Measurements from ENCODE around the gene HNF4A.

Gene HNF4A

GRCh38 chr20:44445742-44446710 is 90.5 kb downstream of the HNF4A start:
- no peak for DNase-seq (ENCODE audit: low read depth)

DNA sequence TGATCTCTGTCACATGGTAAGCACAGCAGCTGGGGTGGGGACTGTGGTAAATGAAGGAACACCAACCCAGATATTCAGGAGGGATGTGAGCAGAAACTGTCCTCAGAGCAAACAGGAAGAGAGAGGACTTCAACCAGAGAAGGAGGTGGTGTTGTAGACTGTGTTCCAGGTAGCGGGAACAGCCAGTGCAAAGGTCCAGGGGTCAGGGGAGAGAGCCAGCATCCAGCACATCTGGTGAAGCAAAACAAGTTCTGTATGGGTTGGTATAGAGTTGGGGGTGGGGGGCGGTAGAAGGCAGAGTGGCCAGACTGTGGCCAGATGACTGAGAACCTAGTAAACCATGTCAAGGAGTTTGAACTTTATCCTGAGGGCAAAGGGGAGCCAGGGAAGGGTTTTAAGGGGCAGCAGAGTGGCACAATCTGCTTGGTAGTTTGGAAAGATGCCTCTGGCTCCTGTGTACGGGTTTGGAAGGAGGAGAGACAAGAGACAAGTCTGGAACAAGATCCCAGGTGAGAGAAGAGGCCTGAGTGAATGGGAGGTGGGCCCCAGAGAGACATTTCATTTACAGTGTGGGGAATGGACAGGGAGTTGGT is 92.4 kb downstream of the HNF4A start:
- no peak for DNase-seq (ENCODE audit: low read depth)

- DNase-seq (ENCODE audit: low read depth) = no peak
These were observed 93.5 kb downstream of the HNF4A start for GRCh38 chr20:44448753-44449546.

GRCh38 chr20:44449864-44450263 is 94.4 kb downstream of the HNF4A start:
- DNase-seq (ENCODE audit: low read depth) = no peak

DNA sequence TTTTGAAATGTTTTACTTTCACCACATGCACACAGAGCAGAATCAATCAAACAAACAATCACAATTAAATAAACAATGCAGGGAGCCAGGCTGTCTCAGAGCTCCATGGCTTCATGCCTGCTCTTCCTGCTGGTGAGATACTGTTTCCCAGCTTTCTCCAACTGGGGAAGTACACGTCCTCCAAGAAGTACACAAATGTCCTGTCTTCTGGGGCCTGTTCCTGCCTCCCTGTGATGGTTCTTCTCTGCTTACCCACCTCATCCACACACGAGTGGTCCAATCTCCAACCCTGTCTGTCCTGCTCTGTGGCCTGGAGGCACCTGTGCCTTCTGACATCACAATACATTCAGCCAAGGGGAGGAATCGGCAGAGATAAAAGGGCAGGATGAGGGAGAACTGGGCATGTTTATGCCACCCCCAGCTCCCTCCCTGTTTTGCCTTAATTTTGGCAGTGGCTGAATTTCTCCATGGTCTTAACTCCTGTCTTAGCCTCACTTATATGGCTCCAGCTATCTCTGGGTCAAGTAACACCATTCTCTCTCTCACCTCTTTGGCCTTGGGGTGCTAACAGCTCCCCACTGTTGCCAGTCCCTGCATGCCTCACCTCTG is 94.9 kb downstream of the HNF4A start:
- DNase-seq (ENCODE audit: low read depth) = no peak

DNA sequence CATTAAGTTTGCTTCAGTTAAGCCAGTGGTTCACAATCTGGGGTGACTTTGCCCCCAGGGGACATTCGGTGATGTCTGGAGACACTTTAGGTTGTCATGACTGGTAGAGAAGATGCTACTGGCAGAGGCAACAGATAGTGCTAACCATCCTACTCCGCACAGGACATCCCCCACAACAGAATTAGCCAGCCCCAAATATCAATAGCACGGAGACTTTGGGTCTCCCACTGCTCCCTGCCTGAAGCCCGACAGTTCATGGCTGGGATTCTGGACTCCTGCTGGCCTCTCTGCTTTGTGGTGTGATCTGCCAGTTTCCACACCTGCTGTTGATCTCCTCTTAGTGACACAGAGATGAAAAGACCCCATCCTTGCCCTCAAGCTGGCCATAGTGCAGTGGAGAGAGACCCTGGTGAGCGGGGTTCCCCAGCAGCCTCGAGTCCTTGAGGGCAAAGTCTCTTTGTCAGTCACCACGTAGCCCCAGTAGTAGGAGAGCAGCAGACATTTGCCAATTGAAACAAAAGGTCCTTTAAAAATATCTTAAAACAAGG is 95.5 kb downstream of the HNF4A start:
- no peak for DNase-seq (ENCODE audit: low read depth)

DNA sequence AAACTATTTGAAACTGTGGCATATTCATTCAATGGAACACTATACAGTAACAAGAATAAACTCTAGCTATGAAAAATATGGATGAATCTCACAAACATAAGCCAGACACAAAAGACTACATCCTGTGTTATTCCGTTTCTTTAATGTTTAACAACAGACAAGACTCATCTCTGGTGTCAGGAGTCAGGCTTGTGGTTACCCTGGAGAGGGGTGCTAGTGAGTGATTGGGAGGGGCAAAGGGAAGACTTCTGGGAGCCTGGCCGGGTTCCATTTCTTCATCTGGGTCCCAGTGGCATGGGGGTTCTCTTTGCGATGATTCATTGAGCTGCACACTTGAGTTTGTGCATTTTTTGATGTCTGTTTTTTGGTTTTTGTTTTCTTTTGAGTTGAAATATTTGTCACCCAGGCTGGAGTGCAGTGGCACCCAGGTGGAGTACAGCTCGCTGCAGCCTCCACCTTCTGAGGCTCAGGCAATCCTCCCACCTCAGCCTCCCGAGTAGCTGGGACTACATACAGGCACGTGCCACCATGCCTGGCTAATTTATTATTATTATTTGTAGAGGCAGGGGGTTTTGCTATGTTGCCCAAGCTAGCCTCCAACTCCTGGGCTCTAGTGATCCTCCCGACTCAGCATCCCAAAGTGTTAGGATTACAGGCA is 98.9 kb downstream of the HNF4A start:
- no peak for DNase-seq (ENCODE audit: low read depth)

GRCh38 chr20:44455126-44455525 is 99.6 kb downstream of the HNF4A start:
- DNase-seq (ENCODE audit: low read depth) = no peak

DNA sequence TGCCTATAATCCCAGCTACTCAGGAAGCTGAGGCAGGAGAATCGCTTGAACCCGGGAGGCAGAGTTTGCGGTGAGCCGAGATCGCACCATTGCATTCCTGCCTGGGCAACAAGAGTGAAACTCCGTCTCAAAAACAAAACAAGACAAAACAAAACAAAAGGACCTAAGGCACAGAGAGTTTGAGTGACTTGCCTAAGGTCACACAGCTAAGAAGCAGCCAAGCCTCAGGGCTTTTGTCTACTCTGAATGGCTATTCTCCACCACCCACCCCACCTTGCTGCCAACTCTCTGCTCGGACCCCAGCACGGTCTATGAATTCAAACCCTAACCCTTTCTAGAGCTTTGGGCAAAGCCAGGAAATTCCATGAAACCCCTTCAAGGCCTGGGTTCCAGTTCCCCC is 101.1 kb downstream of the HNF4A start:
- DNase-seq (ENCODE audit: low read depth) = no peak

- DNase-seq (ENCODE audit: low read depth) = no peak
These were observed 101.5 kb downstream of the HNF4A start for GRCh38 chr20:44457016-44457415.

GRCh38 chr20:44459271-44459670 is 103.8 kb downstream of the HNF4A start:
- no peak for DNase-seq (ENCODE audit: low read depth)

GRCh38 chr20:44460795-44461141 is 105.3 kb downstream of the HNF4A start:
- DNase-seq (ENCODE audit: low read depth) = no peak

- DNase-seq (ENCODE audit: low read depth) = no peak
These were observed 105.8 kb downstream of the HNF4A start for GRCh38 chr20:44461142-44461802.

DNA sequence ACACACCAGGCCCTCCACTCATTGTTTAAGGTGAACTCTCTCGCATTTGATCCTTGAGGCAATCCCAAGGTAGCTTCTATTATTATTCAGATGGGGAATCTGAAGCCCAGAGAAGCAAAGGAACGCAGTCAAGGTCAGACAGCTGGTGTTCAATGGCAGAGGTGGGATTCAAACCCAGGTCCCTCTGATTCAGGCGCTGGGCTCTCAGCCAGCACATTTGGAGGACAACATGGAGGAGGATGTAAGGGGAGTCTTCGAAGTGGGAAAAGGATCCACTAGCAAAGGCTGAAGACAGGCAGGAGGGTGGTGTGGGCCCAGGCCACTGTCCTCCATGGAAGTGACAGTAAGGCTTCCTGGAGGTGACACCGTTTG is 106.3 kb downstream of the HNF4A start:
- no peak for DNase-seq (ENCODE audit: low read depth)

GRCh38 chr20:44463466-44463865 is 108.0 kb downstream of the HNF4A start:
- DNase-seq (ENCODE audit: low read depth) = no peak

- DNase-seq (ENCODE audit: low read depth) = no peak
These were observed 109.0 kb downstream of the HNF4A start for GRCh38 chr20:44464514-44464913.

DNA sequence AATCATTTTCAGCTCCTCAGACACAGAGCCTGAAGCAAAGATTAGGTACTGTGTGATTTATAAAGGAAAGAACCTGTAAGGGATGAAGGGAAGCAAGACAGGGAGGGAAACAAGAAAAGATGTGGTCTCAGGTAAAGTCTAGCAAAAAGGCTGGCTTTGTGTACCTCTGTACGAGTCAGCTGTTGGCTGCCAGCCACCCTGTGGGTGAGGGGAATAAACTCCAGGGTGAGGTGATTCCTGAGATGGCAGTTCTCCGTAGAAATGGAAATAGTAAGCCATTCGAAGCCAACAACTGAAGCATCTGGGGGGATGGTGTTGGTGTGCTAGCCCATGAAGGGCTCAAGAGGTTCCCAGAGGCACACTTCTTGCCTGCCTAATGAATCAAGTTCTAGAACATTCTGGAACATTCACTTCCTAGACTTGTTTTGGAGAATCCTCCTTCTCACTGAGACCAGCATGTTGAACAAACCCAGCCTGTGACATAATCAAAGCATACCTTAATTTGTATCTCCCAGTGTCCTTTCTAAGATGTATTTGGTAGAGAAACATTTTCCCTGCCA is 109.6 kb downstream of the HNF4A start:
- no peak for DNase-seq (ENCODE audit: low read depth)

DNA sequence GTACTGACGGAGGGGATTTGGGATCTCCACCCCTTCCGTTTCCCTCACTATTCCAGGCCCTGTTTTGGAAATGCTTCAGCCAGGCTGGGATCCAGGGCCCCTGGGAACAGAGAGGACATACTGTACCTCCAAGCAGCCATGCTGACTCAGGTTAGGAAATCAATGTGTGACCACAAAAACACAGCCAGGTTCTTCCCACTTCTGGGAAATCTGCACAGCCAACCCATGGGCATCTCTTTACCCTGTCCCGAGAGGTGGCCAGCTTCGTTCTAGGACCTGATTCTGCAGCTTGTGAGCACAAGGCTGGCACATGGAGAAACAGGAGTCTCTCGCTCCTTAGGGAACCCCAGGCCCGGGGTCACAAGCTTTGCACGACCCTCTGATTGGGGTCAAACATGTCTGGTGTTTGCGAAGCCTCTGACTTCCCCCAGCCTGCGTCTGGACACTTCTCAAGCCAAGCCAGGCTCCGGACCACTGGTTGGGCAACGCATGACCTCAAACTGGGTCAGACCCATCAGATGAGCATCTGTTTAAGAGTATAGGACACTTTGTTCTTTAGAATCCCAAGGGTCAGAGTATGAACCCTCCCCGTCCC is 111.9 kb downstream of the HNF4A start:
- DNase-seq (ENCODE audit: low read depth) = no peak

DNA sequence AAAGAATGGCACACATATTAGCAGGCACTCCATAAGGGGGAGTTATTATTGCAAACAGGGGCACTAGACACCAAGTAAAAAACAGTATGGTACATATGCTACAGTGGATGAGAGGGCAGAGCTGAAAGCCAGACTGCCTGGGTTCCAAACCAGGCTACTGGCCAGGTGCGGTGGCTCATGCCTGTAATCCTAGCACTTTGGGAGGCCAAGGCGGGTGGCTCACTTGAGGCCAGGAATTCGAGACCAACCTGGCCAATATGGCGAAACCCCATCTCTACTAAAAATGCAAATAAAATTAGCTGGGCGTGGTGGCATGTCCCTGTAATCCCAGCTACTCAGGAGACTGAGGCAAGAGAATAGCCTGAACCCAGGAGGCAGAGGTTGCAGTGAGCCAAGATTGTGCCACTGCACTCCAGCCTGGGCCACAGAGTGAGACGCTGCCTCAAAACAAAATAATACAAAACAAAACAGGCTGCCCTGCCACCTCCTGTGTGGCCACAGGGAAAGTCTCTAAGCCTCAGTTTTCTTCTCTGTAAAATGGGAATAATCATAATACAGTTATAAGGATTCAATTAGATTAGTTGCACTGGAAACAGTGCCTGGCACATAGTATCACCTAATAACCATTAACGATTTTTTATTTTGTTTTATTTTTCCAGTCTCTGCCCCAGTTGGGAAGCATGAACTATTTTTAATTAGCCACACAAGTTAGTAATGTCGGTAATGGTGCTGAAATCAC is 112.7 kb downstream of the HNF4A start:
- DNase-seq (ENCODE audit: low read depth) = no peak

DNA sequence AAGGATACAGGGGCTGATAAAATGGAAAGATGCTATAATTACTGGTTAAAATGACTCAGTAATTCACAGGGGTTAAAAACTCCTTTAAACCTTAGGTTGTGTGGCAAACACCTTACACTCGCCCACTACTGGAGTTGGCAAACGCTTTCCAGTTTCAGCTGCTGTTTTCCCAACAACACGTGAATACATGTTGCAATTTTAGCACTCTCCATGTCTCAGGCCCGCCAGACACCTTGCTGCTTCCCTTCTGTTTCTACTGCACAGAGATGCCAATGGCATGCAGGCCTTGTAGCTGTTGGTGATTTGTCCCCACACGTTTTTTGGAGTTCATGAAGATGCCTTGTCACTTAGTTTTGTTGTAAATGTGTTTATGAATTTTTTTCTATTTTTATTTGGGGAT is 114.8 kb downstream of the HNF4A start:
- no peak for DNase-seq (ENCODE audit: low read depth)
